Measurements from ENCODE around the gene IRGC. TPM values are rescaled to one million over a fixed set of nuclear protein-coding genes. Genes with fewer than 3 reads are reported as not detected.

IRGC gene
- total RNA-seq, 1 donor from 2014 or later, result not detected

GRCh38 chr19:43673637-43674036 lies 42.2 kb upstream of the IRGC start:
- no peaks in the 10 kb centered on the region for H3K36me3 ChIP-seq (ENCODE audit: control insufficient read depth, insufficient read depth, low read length)
- TF ChIP-seq CTCF (IDR thresholded peaks at IDR 0.05; ENCODE audit: insufficient read depth, low read length, severe bottlenecking), result no peak
- DNase-seq (ENCODE audit: low read depth), result no peak
- no peaks in the 10 kb centered on the region for H3K27me3 ChIP-seq (ENCODE audit: control insufficient read depth, insufficient read depth, low read length)
- H3K4me3 ChIP-seq (ENCODE audit: low read depth, low read length), result no peak overlapping the region
- FAIRE-seq, result no peak

DNA sequence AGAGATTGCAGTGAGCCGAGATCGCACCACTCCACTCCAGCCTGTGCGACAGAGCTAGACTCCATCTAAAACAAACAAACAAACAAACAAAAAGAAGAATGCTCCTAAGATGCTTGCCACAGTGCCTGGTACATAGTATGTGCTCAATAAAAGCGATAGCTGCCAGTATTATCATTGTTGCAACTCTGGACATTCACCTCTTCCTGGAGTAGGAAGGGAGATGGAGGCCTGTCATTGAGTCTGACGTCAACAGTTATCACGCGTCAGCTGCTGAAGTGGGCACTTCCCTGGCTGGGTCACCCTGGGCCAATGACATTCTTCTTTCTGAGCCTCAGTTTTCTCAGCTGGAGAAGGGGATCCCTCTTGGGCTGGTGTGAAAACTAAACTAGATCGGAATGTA lies 41.7 kb upstream of the IRGC start:
- H3K27me3 ChIP-seq (ENCODE audit: control insufficient read depth, insufficient read depth, low read length), result no peaks in the 10 kb centered on the region
- no peaks in the 10 kb centered on the region for H3K36me3 ChIP-seq (ENCODE audit: control insufficient read depth, insufficient read depth, low read length)
- H3K4me3 ChIP-seq (ENCODE audit: low read depth, low read length), result no peak overlapping the region
- FAIRE-seq (no peak), DNase-seq (ENCODE audit: low read depth) (no peak)
- TF ChIP-seq CTCF (IDR thresholded peaks at IDR 0.05; ENCODE audit: insufficient read depth, low read length, severe bottlenecking), result no peak

GRCh38 chr19:43674596-43674995 lies 41.3 kb upstream of the IRGC start:
- no peak for TF ChIP-seq CTCF (IDR thresholded peaks at IDR 0.05; ENCODE audit: insufficient read depth, low read length, severe bottlenecking)
- FAIRE-seq, result no peak

GRCh38 chr19:43675269-43675879 lies 40.5 kb upstream of the IRGC start:
- no peak for TF ChIP-seq CTCF (IDR thresholded peaks at IDR 0.05; ENCODE audit: insufficient read depth, low read length, severe bottlenecking)
- peak; percentile 99 for DNase-seq (ENCODE audit: low read depth)
- Histone ChIP-seq H3K4me3 (ENCODE audit: low read depth, low read length) (no peak overlapping the region), H3K27me3 (ENCODE audit: control insufficient read depth, insufficient read depth, low read length) (no peaks in the 10 kb centered on the region), H3K36me3 (ENCODE audit: control insufficient read depth, insufficient read depth, low read length) (no peaks in the 10 kb centered on the region)
- no peak for FAIRE-seq

More at GRCh38 chr19:43674596-43674995, 41.3 kb upstream of the IRGC start:
- Histone ChIP-seq H3K27me3 (ENCODE audit: control insufficient read depth, insufficient read depth, low read length) (no peaks in the 10 kb centered on the region), H3K4me3 (ENCODE audit: low read depth, low read length) (no peak overlapping the region), H3K36me3 (ENCODE audit: control insufficient read depth, insufficient read depth, low read length) (no peaks in the 10 kb centered on the region)
- DNase-seq (ENCODE audit: low read depth), result peak; percentile 69

DNA sequence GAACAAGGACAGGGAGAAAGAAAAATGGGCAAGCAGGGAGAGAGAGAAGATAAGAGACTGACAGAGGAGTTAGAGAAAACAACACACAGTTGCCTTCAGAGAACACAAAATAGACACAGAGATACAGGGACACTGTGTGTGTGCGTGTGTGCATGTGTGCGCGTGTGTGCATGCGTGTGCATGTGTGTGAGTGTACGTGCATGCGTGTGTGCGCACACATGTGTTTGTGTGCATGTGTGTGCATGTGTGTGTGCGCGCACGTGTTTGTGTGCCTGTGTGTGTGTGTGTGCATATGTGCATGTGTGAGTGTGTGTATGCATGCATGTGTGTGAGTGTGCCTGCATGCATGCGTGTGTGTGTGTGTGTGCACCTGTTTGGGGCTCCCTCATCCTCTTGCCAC lies 40.0 kb upstream of the IRGC start:
- DNase-seq (ENCODE audit: low read depth) (no peak), FAIRE-seq (no peak)
- Histone ChIP-seq H3K36me3 (ENCODE audit: control insufficient read depth, insufficient read depth, low read length) (no peaks in the 10 kb centered on the region), H3K4me3 (ENCODE audit: low read depth, low read length) (no peak overlapping the region), H3K27me3 (ENCODE audit: control insufficient read depth, insufficient read depth, low read length) (no peaks in the 10 kb centered on the region)
- no peak for TF ChIP-seq CTCF (IDR thresholded peaks at IDR 0.05; ENCODE audit: insufficient read depth, low read length, severe bottlenecking)

Data from bronchial epithelial cell (primary cell).